A549 (cell line): ENCODE results near the gene SCNN1A. TPM values are rescaled to one million over a fixed set of nuclear protein-coding genes. Genes with fewer than 3 reads are reported as not detected.
A peak's percentile ranks its signal among the peaks of the same experiment; 100 is the strongest.

Experiments used
- ATAC-seq, 2 experiments: fragments of 200-7000 bp in 1 of 2; fragments of >200 bp in 1 of 2; cut with Nextera tagmentation in 1 of 2; cut with Tn5 transposase in 1 of 2; 3 replicates each; pipeline versions ENCODE4 v1.8.0 to v1.9.1; 2018 to 2020; ENCODE audit warnings: mild to moderate bottlenecking in 1 of 2, moderate library complexity in 1 of 2
- CTCF ChIA-PET: fragments of 300-600 bp; sonication (Branson Sonifier 250); formaldehyde crosslinking; extraction: SDS; loops from one replicate; lab custom pipeline; 2021; ENCODE audit warnings: antibody characterized with exemption, inconsistent platforms; lab: Yijun Ruan, JAX
- POLR2A ChIA-PET: fragments of 350-600 bp; formaldehyde crosslinking; extraction: SDS; loops from one replicate; lab custom pipeline; 2021; ENCODE audit warnings: antibody characterized with exemption, inconsistent platforms; lab: Yijun Ruan, JAX
- DNase-seq, 2 experiments: peaks; one replicate each; pipeline versions ENCODE4 v3.0.0 to v3.0.0-alpha.2; 2011 to 2016; ENCODE audit warnings: low read depth in 1 of 2, low spot score in 1 of 2
- FAIRE-seq: peaks from 2 replicates; lab custom pipeline; 2011; peaks lifted over from hg19 to GRCh38; lab: Jason Lieb, UNC
- H3K27ac ChIP-seq, 2 experiments: fragments of >200 bp; sonication (Bioruptor Twin); formaldehyde crosslinking; 3 replicates each; pipeline ENCODE4 v1.5.1; 2016 to 2017
- H3K4me1 ChIP-seq: fragments of >200 bp; sonication (Bioruptor Twin); formaldehyde crosslinking; 3 replicates; pipeline ENCODE4 v1.6.1; 2016
- H3K4me2 ChIP-seq: fragments of >200 bp; sonication (Bioruptor Twin); formaldehyde crosslinking; 3 replicates; pipeline ENCODE4 v1.6.1; 2016
- H3K4me3 ChIP-seq: fragments of >200 bp; sonication (Bioruptor Twin); formaldehyde crosslinking; 3 replicates; pipeline ENCODE4 v1.5.1; 2016
- H3K9me3 ChIP-seq: fragments of >200 bp; sonication (Bioruptor Twin); formaldehyde crosslinking; 3 replicates; pipeline ENCODE4 v1.6.1; 2016
- ATOH8 ChIP-seq: fragments of 250-450 bp; sonication (Bioruptor Pico); IDR thresholded peaks from 2 replicates; pipeline ENCODE4 v1.5.0; 2020; ENCODE audit warnings: low read depth, mild to moderate bottlenecking, moderate library complexity
- BHLHE40 ChIP-seq: IDR thresholded peaks from 2 replicates; pipeline ENCODE4 v1.6.1; 2012; ENCODE audit warnings: low read depth, low read length, inconsistent platforms
- CBX2 ChIP-seq: fragments of 200-600 bp; sonication (generic); IDR thresholded peaks from 2 replicates; pipeline ENCODE4 v1.6.1; 2016; ENCODE audit warnings: low read depth, mild to moderate bottlenecking, borderline replicate concordance
- CBX8 ChIP-seq: fragments of 200-600 bp; sonication (generic); IDR thresholded peaks from 2 replicates; pipeline ENCODE4 v1.6.1; 2016
- CEBPB ChIP-seq, 2 experiments: fragments of >200 bp in 1 of 2; sonication (Bioruptor Twin) in 1 of 2; formaldehyde crosslinking in 1 of 2; IDR thresholded peaks; 2 replicates each; pipeline ENCODE4 v1.6.1; 2012 to 2016
- CHD2 ChIP-seq: fragments of 150-350 bp; IDR thresholded peaks from 2 replicates; pipeline ENCODE4 v1.6.1; 2014; ENCODE audit warnings: low read length; ENCODE audit not compliant: partially characterized antibody
- CHD4 ChIP-seq: fragments of 200-600 bp; sonication (generic); IDR thresholded peaks from 2 replicates; pipeline ENCODE4 v1.6.1; 2016; ENCODE audit warnings: antibody characterized with exemption, mild to moderate bottlenecking, borderline replicate concordance
- ELK1 ChIP-seq: fragments of 150-350 bp; IDR thresholded peaks from 2 replicates; pipeline ENCODE4 v1.6.1; 2014; ENCODE audit warnings: low read depth, mild to moderate bottlenecking, low read length
- EP300 ChIP-seq, 2 experiments: fragments of >200 bp; sonication (Bioruptor Twin); formaldehyde crosslinking; IDR thresholded peaks; 2 replicates in 1 of 2; 3 replicates in 1 of 2; pipeline ENCODE4 v1.6.1; 2016 to 2017
- FOXS1 ChIP-seq: fragments of 250-450 bp; sonication (Bioruptor Pico); IDR thresholded peaks from 2 replicates; pipeline ENCODE4 v1.5.0; 2020; ENCODE audit warnings: mild to moderate bottlenecking, moderate library complexity
- GATA3 ChIP-seq: IDR thresholded peaks from 2 replicates; pipeline ENCODE4 v1.6.1; 2012; ENCODE audit warnings: borderline replicate concordance
- HEYL ChIP-seq: fragments of 250-450 bp; sonication (Bioruptor Pico); IDR thresholded peaks from 2 replicates; pipeline ENCODE4 v1.8.0; 2021; ENCODE audit warnings: mild to moderate bottlenecking, moderate library complexity
- HOXB13 ChIP-seq: fragments of 250-450 bp; sonication (Bioruptor Pico); IDR thresholded peaks from 2 replicates; pipeline ENCODE4 v1.5.0; 2020; ENCODE audit warnings: low read depth, mild to moderate bottlenecking, moderate library complexity
- HOXB5 ChIP-seq: fragments of 250-450 bp; sonication (Bioruptor Pico); IDR thresholded peaks from 2 replicates; pipeline ENCODE4 v1.5.0; 2020; ENCODE audit warnings: mild to moderate bottlenecking, moderate library complexity
- JUNB ChIP-seq: fragments of >200 bp; sonication (Bioruptor Twin); formaldehyde crosslinking; IDR thresholded peaks from 2 replicates; pipeline ENCODE4 v1.6.1; 2016
- MAFK ChIP-seq: fragments of 450-650 bp; IDR thresholded peaks from 2 replicates; pipeline ENCODE4 v1.6.1; 2014; ENCODE audit not compliant: partially characterized antibody
- NFE2L2 ChIP-seq: fragments of 150-350 bp; conservative IDR thresholded peaks from 2 replicates; pipeline ENCODE4 v1.6.1; 2014; ENCODE audit warnings: low read length
- PBX3 ChIP-seq: IDR thresholded peaks from 2 replicates; pipeline ENCODE4 v1.6.1; 2012
- POLR2A ChIP-seq: IDR thresholded peaks from 2 replicates; pipeline ENCODE4 v1.6.1; 2012; ENCODE audit warnings: mild to moderate bottlenecking, low read length
- RCOR1 ChIP-seq: fragments of 150-350 bp; IDR thresholded peaks from 2 replicates; pipeline ENCODE4 v1.6.1; 2014; ENCODE audit warnings: antibody characterized with exemption, low read length, low read depth
- REST ChIP-seq: fragments of 200-600 bp; sonication (generic); IDR thresholded peaks from 2 replicates; pipeline ENCODE4 v1.6.1; 2016; ENCODE audit warnings: antibody characterized with exemption, mild to moderate bottlenecking, moderate library complexity
- TFCP2L1 ChIP-seq: fragments of 250-450 bp; sonication (Bioruptor Pico); IDR thresholded peaks from 2 replicates; pipeline ENCODE4 v1.5.0; 2021; ENCODE audit warnings: mild to moderate bottlenecking
- TP53 ChIP-seq: fragments of 250-450 bp; sonication (Bioruptor Pico); IDR thresholded peaks from 2 replicates; pipeline ENCODE4 v1.5.0; 2021; ENCODE audit warnings: mild to moderate bottlenecking, moderate library complexity
- ZNF302 ChIP-seq: fragments of 250-450 bp; sonication (Bioruptor Pico); IDR thresholded peaks from 2 replicates; pipeline ENCODE4 v1.9.0; 2021; ENCODE audit warnings: inconsistent platforms, mild to moderate bottlenecking, moderate library complexity
- WGBS: methylation state at CpG from one replicate; pipeline ENCODE4 v1.1.6; 2017; ENCODE audit errors: missing lambda C conversion rate; 5-methylcytosine and 5-hydroxymethylcytosine counted together
- polyA plus RNA-seq, 4 experiments: library from polyadenylated mRNA; depleted of rRNA in 3 of 4; stranded (reverse); fragments of >200 nt; fragmentation: RNase III in 1 of 4; extraction: RNeasy Plus Mini Kit Qiagen cat#74134 plus additional on column Dnase treatment in 1 of 4; gene quantifications; 2 replicates in 3 of 4; 3 replicates in 1 of 4; pipeline ENCODE4 v1.2.3, GENCODE V29; 2011 to 2017
- TF ChIP-seq, protein P1 (sequence below): IDR thresholded peaks from 2 replicates; pipeline ENCODE4 v1.6.1; 2012
- TF ChIP-seq, protein P2 (sequence below): fragments of >200 bp; sonication (Bioruptor Twin); formaldehyde crosslinking; IDR thresholded peaks from 3 replicates; pipeline ENCODE4 v1.5.1; 2016

Gene SCNN1A
- polyA plus RNA-seq, 2 of the 4 experiments (the other 2 are of a cell fraction) = 6.0 to 7.0 TPM

DNA sequence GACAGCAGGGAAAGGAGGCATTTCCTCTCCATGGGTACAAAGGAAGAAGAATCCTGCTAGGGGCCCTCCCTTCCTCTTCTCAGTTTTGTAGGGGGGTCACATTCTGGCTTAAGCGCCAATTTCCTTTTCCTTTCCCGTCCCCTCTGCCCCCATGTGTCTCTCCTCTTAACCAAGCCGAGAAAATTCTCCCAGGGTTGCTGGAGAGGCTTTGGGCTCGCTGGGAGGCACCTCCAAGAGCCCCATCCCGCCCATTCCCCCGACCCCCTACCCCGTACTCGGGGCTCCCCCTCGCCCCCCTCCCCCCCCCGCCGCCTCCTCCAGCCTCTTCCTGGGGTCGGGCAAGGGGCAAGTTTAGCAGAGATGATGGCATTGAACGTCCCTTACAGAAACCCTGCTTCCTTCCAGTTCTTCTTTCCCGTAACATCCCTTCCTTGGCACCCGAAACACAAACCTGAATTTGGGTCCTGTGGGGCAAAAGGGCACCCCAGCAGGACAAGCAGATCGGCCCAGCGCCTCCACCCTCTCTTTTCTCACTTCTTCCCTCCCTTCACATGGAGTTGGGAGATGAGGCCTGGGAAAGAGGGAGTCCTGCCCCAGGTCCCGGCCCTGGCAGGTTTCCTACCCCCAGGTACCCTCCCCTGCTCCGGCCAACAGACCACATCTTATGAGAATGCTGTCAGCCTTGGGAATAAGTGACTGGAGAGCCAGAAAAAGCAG lies 51.2 kb downstream of the SCNN1A start:
- ChIA-PET CTCF (interaction anchor here (0.7 to 29.7 kb wide), 26 partner anchors 9 to 214 kb away, joined by 3 to 705 read pairs (median 6); partner anchors contain the start of genes LTBR, SCNN1A and TNFRSF1A), POLR2A (interaction anchor here (1.6 kb wide), 1 partner anchor 12 kb away, joined by 12 read pairs; no protein-coding TSS in a partner anchor)
- Histone ChIP-seq H3K4me1 (peaks cover 93% of the 10 kb centered on the region), H3K27ac (peak overlapping the region; percentile 81 to 95), H3K4me2 (peak overlapping the region; percentile 64), H3K4me3 (peak overlapping the region; percentile 11; the same call in 1 of the 3 replicates), H3K9me3 (no peaks in the 10 kb centered on the region)
- no peak for FAIRE-seq
- peak in 1 of 2 experiments; percentile 6 for DNase-seq
- WGBS = 59% methylated on average over 12 of the region's 19 CpGs
- TF ChIP-seq, protein P1, sequence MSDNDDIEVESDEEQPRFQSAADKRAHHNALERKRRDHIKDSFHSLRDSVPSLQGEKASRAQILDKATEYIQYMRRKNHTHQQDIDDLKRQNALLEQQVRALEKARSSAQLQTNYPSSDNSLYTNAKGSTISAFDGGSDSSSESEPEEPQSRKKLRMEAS = 0 out of 2 replicates have a peak, but pooled peaks have one; percentile 19
- TF ChIP-seq PBX3 (0 out of 2 replicates have a peak, but pooled peaks have one; percentile 7), MAFK (no peak)
- ATAC-seq = no peak

GRCh38 chr12:6323340-6323994 lies 51.9 kb downstream of the SCNN1A start:
- ATAC-seq (peak; percentile 56 to 67), FAIRE-seq (peak; percentile 72), DNase-seq (peak; percentile 88 to 92)
- Histone ChIP-seq H3K4me2 (peak overlapping the region; percentile 64), H3K4me1 (peaks cover 93% of the 10 kb centered on the region), H3K4me3 (peak overlapping the region; percentile 11; the same call in 1 of the 3 replicates), H3K27ac (peak overlapping the region; percentile 81 to 95), H3K9me3 (no peaks in the 10 kb centered on the region)
- WGBS = 27% methylated on average over 14 of the region's 14 CpGs
- POLR2A ChIA-PET = interaction anchor here (0.8 to 1.6 kb wide), 7 partner anchors 9 to 214 kb away, joined by 3 to 12 read pairs (median 6); partner anchors contain the start of genes LTBR and VAMP1
- CTCF ChIA-PET = interaction anchor here (0.6 to 4.5 kb wide), 44 partner anchors 8 to 545 kb away, joined by 3 to 56 read pairs (median 5); partner anchors contain the start of genes LTBR, TNFRSF1A and VAMP1
- 0 out of 4 replicates have a peak, but pooled peaks of 1 of the 2 experiments have one; percentile 3 for TF ChIP-seq CEBPB (IDR thresholded peaks at IDR 0.05)
- TF ChIP-seq CHD4 = no peak
- no peak for TF ChIP-seq TFCP2L1 (CRISPR knock-in tag)
- TF ChIP-seq CBX8 = no peak
- TF ChIP-seq CBX2 = no peak
- no peak for TF ChIP-seq FOXS1
- TF ChIP-seq, protein P2, sequence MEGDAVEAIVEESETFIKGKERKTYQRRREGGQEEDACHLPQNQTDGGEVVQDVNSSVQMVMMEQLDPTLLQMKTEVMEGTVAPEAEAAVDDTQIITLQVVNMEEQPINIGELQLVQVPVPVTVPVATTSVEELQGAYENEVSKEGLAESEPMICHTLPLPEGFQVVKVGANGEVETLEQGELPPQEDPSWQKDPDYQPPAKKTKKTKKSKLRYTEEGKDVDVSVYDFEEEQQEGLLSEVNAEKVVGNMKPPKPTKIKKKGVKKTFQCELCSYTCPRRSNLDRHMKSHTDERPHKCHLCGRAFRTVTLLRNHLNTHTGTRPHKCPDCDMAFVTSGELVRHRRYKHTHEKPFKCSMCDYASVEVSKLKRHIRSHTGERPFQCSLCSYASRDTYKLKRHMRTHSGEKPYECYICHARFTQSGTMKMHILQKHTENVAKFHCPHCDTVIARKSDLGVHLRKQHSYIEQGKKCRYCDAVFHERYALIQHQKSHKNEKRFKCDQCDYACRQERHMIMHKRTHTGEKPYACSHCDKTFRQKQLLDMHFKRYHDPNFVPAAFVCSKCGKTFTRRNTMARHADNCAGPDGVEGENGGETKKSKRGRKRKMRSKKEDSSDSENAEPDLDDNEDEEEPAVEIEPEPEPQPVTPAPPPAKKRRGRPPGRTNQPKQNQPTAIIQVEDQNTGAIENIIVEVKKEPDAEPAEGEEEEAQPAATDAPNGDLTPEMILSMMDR = peak; percentile 72
- no peak for TF ChIP-seq REST
- TF ChIP-seq ELK1 = no peak
- peak; percentile 72; the same call in 1 of the 2 replicates for TF ChIP-seq TP53
- TF ChIP-seq HOXB5 = no peak
- no peak for TF ChIP-seq RCOR1
- no peak for TF ChIP-seq ATOH8
- TF ChIP-seq, protein P1 = no peak
- no peak for TF ChIP-seq HEYL (CRISPR knock-in tag)
- no peak for TF ChIP-seq NFE2L2
- TF ChIP-seq EP300 (IDR thresholded peaks at IDR 0.05) = no peak
- no peak for TF ChIP-seq CHD2
- peak; percentile 97 for TF ChIP-seq MAFK
- TF ChIP-seq POLR2A = no peak
- TF ChIP-seq GATA3 = no peak
- TF ChIP-seq BHLHE40 = no peak
- TF ChIP-seq JUNB = peak; percentile 54; the same call in 1 of the 2 replicates
- no peak; the same call in 1 of the 2 replicates for TF ChIP-seq HOXB13 (CRISPR knock-in tag)
- no peak for TF ChIP-seq ZNF302 (CRISPR knock-in tag)
